HG02943 (cell line): ENCODE results near the gene STAC.
"Not testable (repeated sequence)": the region's sequence is repeated elsewhere in the genome, so short reads cannot be mapped to it uniquely, and the experiment has no call there.

ENCODE experiments used
- ATAC-seq: cut with Tn5 transposase; IDR thresholded peaks from one replicate; pipeline ENCODE4 v1.9.1; 2021; ENCODE audit warnings: mild to moderate bottlenecking, low read depth, moderate library complexity; ENCODE audit not compliant: unreplicated experiment

Gene STAC

GRCh38 chr3:36409862-36410261, 29.6 kb downstream of the STAC start:
- no peak for ATAC-seq

- no peak for ATAC-seq
These were observed 31.3 kb downstream of the STAC start for GRCh38 chr3:36411587-36411986.

DNA sequence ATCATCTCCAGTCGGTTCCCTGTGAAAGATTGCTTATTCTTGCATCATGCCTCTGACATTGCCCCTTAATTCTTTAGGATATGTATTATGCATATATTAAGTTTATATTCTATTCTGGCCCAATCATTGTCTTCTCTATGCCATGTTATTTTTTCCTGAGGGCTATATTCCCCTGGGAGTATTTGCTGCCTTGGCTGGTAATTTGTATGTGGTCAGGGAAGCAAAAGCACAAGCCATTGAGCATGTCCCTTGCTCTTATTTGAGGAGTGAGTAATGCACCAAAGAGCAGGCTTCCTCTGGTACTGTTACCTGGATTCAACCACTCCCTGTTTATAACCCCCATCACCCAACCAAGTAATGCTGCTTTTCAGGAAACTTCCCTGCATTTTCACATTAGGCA, 36.3 kb downstream of the STAC start:
- ATAC-seq, result no peak

- ATAC-seq, result no peak
These were observed 36.9 kb downstream of the STAC start for GRCh38 chr3:36417237-36417636.

- no peak for ATAC-seq
These were observed 38.0 kb downstream of the STAC start for GRCh38 chr3:36418296-36418695.

DNA sequence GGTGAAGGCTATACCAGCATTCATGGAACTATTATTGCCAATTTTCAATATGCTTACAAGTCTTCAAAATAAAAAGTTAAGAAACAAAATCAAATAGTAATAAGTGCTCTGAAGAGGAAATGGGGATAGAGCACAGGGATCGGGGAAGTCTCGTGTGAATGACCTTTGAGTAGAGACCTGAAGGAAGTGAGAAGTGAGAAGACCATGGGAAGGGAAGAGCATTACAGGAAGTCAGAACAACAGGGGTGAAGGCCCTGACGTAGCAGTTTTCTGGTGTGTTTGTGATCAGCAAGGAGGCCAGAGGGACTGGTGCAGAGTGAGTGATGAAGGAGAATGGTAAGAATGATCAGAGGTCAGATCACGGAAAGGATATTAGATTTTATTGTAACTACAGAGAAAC, 48.1 kb downstream of the STAC start:
- ATAC-seq, result no peak

- ATAC-seq, result no peak
These were observed 49.7 kb downstream of the STAC start for GRCh38 chr3:36429986-36430485.

GRCh38 chr3:36433511-36433910, 53.2 kb downstream of the STAC start:
- ATAC-seq, result no peak

DNA sequence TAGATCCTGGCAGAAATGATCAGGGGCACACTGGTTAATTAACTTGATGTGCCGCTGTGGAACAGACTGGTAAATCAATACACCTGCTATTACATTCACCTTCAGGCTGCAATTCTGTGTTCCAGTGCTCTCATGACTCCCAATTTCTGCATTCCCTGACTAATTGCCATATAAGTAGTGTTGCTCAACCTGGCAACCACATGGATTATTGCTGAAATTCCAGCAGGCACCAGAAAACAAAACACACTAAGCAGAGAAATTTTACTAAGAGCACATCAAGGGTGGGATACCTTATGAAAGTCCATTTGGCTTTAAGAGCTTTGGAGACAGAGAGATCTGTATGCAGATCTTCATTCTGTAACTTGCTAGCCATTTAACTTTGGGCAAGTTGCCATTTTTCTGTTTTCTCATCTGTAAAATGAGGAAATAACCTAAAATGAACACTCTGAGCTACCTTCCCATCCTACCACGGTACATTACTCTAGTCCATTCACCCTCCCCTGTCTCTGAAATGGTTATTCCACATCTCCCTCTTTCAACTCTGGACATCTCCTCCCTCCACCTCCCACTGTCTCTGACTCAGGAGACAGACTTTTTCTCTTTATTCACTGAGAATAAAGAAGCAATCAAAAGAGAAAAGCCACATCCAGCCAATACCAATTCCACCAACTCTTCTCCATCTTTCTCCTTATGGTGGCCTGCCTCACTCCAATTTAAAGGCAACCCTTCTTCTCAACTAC, 54.6 kb downstream of the STAC start:
- no peak for ATAC-seq

DNA sequence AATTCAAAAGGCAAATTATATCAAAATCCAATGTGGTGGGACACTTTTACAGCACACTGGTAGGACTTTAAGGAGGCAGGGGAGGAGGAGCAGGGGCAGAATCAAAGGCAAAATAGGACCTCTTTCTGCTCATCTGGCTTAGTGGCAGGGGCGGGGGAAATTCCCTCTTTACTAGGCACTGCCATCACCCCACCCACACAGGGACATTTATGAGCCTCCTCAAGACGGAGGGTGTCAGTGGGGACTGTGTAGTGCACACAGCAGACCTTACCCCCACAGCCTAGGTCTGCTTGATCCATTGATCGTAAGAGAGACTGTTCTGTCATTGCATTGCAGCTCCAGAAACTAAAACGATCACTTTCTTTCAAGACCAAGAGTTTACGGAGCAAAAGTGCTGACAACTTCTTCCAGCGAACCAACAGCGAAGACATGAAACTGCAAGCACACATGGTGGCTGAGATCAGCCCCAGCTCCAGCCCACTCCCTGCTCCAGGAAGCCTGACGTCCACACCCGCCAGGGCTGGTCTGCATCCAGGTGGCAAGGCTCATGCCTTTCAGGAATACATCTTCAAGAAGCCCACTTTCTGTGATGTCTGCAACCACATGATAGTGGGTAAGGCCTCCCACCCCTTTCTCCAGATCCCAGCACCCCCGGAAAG, 62.9 kb downstream of the STAC start:
- ATAC-seq, result no peak

DNA sequence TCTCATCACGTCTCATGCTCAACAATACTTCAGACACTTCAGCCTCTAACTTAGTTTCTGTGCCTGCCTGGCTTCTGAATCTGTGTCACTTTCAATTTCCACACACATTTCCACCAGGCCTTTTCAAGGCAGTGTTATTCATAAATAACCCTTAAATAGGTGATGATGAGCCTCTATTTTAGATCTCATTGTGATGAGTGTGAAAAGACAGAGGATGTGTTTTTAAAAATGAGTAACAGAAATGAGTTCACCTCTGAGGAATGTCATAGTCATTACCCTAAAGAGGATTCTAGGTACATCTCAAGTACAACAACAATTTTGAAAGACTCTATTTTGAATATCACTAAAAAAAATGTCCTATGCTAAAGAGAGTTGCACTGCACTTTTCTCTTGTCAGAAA, 64.6 kb downstream of the STAC start:
- ATAC-seq, result no peak

DNA sequence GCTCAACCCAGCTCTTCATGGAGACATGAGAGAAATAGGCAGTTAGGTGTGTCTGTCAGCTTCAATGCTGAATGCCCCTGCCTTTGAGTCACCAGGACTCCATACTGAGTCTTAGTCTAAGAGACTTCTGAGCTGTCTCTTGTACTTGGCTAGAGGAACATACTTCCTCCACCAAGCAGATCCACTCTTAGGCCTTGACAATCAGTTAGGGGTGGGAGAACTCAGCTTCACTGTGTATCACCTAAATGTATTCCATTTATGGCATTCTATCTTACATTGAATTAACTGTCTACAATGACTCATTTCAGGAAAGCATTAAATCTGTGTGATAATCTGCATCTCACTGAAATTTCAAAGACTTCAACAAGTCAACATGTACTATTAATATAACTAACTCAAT, 66.0 kb downstream of the STAC start:
- no peak for ATAC-seq

DNA sequence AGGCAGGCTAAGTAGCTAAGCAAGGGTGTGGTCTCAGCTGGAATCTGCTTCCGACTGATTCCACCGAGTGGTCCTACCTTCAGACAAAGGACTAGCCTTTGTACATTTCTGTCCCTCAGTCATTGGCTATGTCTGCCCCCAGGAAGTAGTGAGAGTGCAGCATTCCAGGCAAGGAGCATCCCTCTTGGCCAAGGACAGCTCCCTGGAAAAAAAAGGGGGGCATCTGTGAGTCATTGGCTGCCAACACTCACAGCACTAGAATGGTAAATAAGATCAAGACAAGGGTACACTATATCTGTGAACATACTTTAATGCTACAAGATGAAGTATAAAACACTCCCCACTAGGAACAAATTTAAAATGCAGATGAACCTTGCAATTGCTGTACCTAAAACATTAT, 66.8 kb downstream of the STAC start:
- no peak for ATAC-seq

GRCh38 chr3:36451816-36452215, 71.5 kb downstream of the STAC start:
- ATAC-seq, result no peak

DNA sequence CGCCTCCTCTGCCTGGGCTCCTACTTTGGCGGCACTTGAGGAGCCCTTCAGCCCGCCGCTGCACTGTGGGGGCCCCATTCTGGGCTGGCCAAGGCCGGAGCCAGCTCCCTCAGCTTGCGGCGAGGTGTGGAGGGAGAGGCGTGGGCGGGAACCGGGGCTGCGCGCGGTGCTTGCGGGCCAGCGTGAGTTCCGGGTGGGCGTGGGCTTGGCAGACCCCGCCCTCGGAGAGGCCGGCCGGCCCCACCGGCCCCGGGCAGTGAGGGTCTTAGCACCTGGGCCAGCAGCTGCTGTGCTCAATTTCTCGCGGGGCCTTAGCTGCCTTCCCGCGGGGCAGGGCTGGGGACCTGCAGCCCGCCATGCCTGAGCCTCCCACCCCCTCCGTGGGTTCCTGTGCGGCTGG, 72.9 kb downstream of the STAC start:
- ATAC-seq, result not testable (repeated sequence)

- not testable (repeated sequence) for ATAC-seq
These were observed 73.6 kb downstream of the STAC start for GRCh38 chr3:36453896-36454295.

DNA sequence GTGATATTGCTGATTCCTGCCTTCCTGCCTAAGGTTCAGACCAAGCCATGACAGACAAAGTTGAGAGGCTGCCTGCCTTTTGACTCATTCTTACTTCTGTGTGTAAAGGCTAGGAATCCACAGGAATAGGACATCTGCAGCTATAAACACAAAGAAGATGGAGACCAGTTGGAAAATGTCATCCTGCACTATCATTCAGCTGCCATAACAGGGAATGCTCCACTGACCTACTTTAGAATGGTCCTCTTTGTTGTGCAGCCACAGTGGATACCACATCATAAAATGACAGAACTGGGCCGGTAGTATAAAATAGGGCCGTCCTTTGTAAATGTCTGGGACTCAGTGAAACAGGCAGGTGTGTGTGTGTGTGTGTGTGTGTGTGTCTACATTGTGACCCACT, 75.1 kb downstream of the STAC start:
- no peak for ATAC-seq

DNA sequence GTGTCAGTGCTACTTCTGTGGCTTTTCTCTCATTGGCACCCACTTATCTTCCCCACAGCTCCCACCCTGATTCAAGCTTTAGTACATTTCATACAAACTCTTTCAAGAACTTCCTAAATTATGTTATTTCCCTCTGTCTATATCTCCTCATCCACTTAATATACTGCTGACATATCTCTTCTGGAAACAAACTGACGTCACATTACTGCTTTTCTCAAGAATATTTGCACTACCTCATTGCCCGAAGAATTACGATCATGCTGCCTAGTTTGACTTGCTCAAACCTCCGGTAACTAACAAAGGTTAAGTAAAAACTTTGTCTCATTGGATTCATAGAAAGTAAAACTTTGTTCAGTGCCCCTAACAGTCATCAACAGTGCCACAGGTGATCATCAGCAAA, 76.5 kb downstream of the STAC start:
- ATAC-seq, result no peak

DNA sequence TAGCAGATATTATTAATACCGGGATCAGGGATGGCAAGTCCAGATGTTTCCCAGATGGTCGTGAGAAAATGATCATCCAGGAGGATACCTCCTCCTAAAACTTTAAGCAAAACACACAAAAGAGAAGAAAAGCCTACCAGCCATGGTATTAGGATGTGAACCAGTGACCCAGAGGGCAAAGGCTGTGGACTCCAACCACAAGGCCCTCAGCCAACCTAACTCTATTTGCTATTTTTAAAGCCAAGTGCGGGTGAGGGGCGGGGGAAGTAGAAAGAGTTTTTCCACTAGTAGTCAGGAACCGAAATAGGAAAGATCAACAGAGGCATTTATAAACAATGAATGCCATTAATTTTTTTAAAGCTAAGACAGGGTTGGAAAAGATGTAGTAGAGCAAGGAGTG, 77.4 kb downstream of the STAC start:
- ATAC-seq, result no peak

- ATAC-seq, result no peak
These were observed 78.9 kb downstream of the STAC start for GRCh38 chr3:36459177-36459576.

DNA sequence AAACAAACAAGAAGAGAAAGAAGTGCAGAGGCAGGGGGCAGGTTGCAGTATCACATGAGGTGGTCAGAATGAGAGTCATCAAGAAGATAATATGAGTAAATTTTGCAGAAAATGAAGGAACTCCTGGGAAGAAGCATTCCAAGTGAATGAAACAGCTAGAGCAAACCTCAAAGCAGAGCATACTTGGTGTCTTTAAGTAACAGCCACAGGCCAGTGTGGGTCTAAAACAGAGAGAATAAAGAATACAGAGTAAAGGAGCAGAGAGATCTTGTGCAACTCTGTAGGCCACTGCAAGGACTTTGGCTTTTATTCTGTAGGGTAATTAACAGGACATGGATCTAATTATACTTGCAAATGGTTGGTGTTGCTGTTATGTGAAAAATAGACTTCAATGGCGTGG, 81.3 kb downstream of the STAC start:
- ATAC-seq, result no peak

- not testable (repeated sequence) for ATAC-seq
These were observed 91.7 kb downstream of the STAC start for GRCh38 chr3:36472045-36472444.
